LNCAP (cell line): ENCODE data around the gene ACOT11.

ENCODE experiments used
- CTCF ChIP-seq: fragments of 450-650 bp; IDR thresholded peaks from 2 replicates; pipeline ENCODE4 v1.5.1; 2017; ENCODE audit warnings: mild to moderate bottlenecking

ACOT11 gene

GRCh38 chr1:54571803-54572541 is 23.9 kb downstream of the ACOT11 start:
- no peak for TF ChIP-seq CTCF

GRCh38 chr1:54572542-54572850 is 24.5 kb downstream of the ACOT11 start:
- TF ChIP-seq CTCF: no peak

- no peak for TF ChIP-seq CTCF
These were observed 26.2 kb downstream of the ACOT11 start for GRCh38 chr1:54574158-54574778.

- TF ChIP-seq CTCF: no peak
These were observed 27.1 kb downstream of the ACOT11 start for GRCh38 chr1:54575161-54575560.

- no peak for TF ChIP-seq CTCF
These were observed 27.7 kb downstream of the ACOT11 start for GRCh38 chr1:54575605-54576290.

- no peak for TF ChIP-seq CTCF
These were observed 29.6 kb downstream of the ACOT11 start for GRCh38 chr1:54577612-54578011.

GRCh38 chr1:54579337-54579781 is 31.3 kb downstream of the ACOT11 start:
- TF ChIP-seq CTCF: no peak
